SK-N-SH (cell line): ENCODE measurements around the gene DNAH7. TPM values are rescaled to one million over a fixed set of nuclear protein-coding genes. Genes with fewer than 3 reads are reported as not detected.

ENCODE experiments used
- CTCF ChIA-PET: fragments of 300-600, 350-600 bp; formaldehyde crosslinking; extraction: SDS; loops from one replicate; lab custom pipeline; 2021; lab: Yijun Ruan, JAX
- POLR2A ChIA-PET: fragments of 350-600 bp; sonication (Branson Sonifier 250); formaldehyde crosslinking; extraction: SDS; loops from one replicate; lab custom pipeline; 2020; ENCODE audit warnings: antibody characterized with exemption, inconsistent platforms; lab: Yijun Ruan, JAX
- DNase-seq: peaks from one replicate; pipeline ENCODE4 v3.0.0; 2012
- H2AFZ ChIP-seq: fragments of 200-600 bp; sonication (generic); 2 replicates; pipeline ENCODE4 v1.8.1; 2016; ENCODE audit warnings: antibody characterized with exemption, mild to moderate bottlenecking, low read depth
- H3F3A ChIP-seq: fragments of 200-600 bp; sonication (generic); replicated peaks from 2 replicates; pipeline ENCODE3; 2016; ENCODE audit warnings: antibody characterized with exemption, mild to moderate bottlenecking; ENCODE audit not compliant: insufficient read depth
- H3K27ac ChIP-seq, 2 experiments: fragments of 200-500 bp in 1 of 2; fragments of 200-600 bp in 1 of 2; sonication (Bioruptor generic) in 1 of 2; sonication (generic), shearing (Covaris generic) in 1 of 2; 2 replicates each; pipeline versions ENCODE4 v1.5.1 to v1.6.1; 2014 to 2016; ENCODE audit warnings: low read depth in 2 of 2, inconsistent platforms in 1 of 2, low read length in 1 of 2, mild to moderate bottlenecking in 1 of 2, mixed read lengths in 1 of 2
- H3K27me3 ChIP-seq: fragments of 200-600 bp; sonication (generic), shearing (Covaris generic); 2 replicates; pipeline ENCODE4 v1.6.1; 2016; ENCODE audit warnings: mixed run types; ENCODE audit not compliant: insufficient read depth
- H3K36me3 ChIP-seq, 2 experiments: fragments of 200-500 bp in 1 of 2; fragments of 200-600 bp in 1 of 2; sonication (Bioruptor generic) in 1 of 2; sonication (generic) in 1 of 2; replicated peaks in 1 of 2; 2 replicates each; pipeline versions ENCODE3 to v1.5.1; 2014 to 2016; ENCODE audit warnings: low read length in 1 of 2, mild to moderate bottlenecking in 1 of 2; ENCODE audit not compliant: insufficient read depth in 2 of 2, control insufficient read depth in 1 of 2
- H3K4me1 ChIP-seq, 2 experiments: fragments of 200-500 bp in 1 of 2; fragments of 200-600 bp in 1 of 2; sonication (Bioruptor generic) in 1 of 2; sonication (generic), shearing (Covaris generic) in 1 of 2; 2 replicates each; pipeline versions ENCODE4 v1.5.1 to v1.6.1; 2014 to 2016; ENCODE audit warnings: low read depth in 1 of 2, low read length in 1 of 2, mixed run types in 1 of 2; ENCODE audit not compliant: insufficient read depth in 2 of 2, control insufficient read depth in 1 of 2
- H3K4me2 ChIP-seq: fragments of 200-600 bp; sonication (generic), shearing (Covaris generic); 2 replicates; pipeline ENCODE4 v1.6.1; 2017; ENCODE audit warnings: mixed run types
- H3K4me3 ChIP-seq, 2 experiments: fragments of 200-500 bp in 1 of 2; fragments of 200-600 bp in 1 of 2; sonication (Bioruptor generic) in 1 of 2; sonication (generic), shearing (Covaris generic) in 1 of 2; 2 replicates each; pipeline versions ENCODE4 v1.5.1 to v1.8.1; 2014 to 2016; ENCODE audit warnings: low read depth in 2 of 2, inconsistent platforms in 1 of 2, low read length in 1 of 2, mild to moderate bottlenecking in 1 of 2, mixed read lengths in 1 of 2, moderate library complexity in 1 of 2
- H3K79me2 ChIP-seq: fragments of 200-600 bp; sonication (generic); 2 replicates; pipeline ENCODE4 v1.8.1; 2017; ENCODE audit warnings: mild to moderate bottlenecking; ENCODE audit not compliant: insufficient read depth
- H3K9ac ChIP-seq: fragments of 200-600 bp; sonication (generic); 2 replicates; pipeline ENCODE4 v1.6.1; 2017; ENCODE audit warnings: mixed run types
- H3K9me2 ChIP-seq: fragments of 200-600 bp; sonication (generic); 2 replicates; pipeline ENCODE4 v1.6.1; 2017; ENCODE audit warnings: mixed run types
- H3K9me3 ChIP-seq: fragments of 200-600 bp; sonication (generic); 2 replicates; pipeline ENCODE4 v1.6.1; 2017; ENCODE audit warnings: mixed run types, mild to moderate bottlenecking, moderate library complexity
- H4K20me1 ChIP-seq: fragments of 200-600 bp; sonication (generic); 2 replicates; pipeline ENCODE4 v1.6.1; 2017; ENCODE audit warnings: mild to moderate bottlenecking, mixed run types; ENCODE audit not compliant: insufficient read depth
- CHD2 ChIP-seq: fragments of 150-350 bp; IDR thresholded peaks from 2 replicates; pipeline ENCODE4 v1.6.1; 2018; ENCODE audit warnings: low read length; ENCODE audit not compliant: partially characterized antibody
- EP300 ChIP-seq, 2 experiments: IDR thresholded peaks; 2 replicates each; pipeline versions ENCODE4 v1.4.0 to v1.6.1; 2012; ENCODE audit warnings: borderline replicate concordance in 1 of 2, low read depth in 1 of 2, low read length in 1 of 2
- EZH2phosphoT487 ChIP-seq: fragments of 200-600 bp; sonication (generic); IDR thresholded peaks from 2 replicates; pipeline ENCODE4 v1.6.1; 2017; ENCODE audit warnings: low read depth, mixed run types, mild to moderate bottlenecking, antibody characterized with exemption, moderate library complexity, borderline replicate concordance
- FOSL2 ChIP-seq: IDR thresholded peaks from 2 replicates; pipeline ENCODE4 v1.4.0; 2012; ENCODE audit warnings: low read depth, mild to moderate bottlenecking, moderate library complexity, borderline replicate concordance
- FOXM1 ChIP-seq: IDR thresholded peaks from 2 replicates; pipeline ENCODE4 v1.4.0; 2012; ENCODE audit warnings: low read depth, mild to moderate bottlenecking
- GABPA ChIP-seq: IDR thresholded peaks from 2 replicates; pipeline ENCODE4 v1.4.0; 2012; ENCODE audit warnings: low read depth, mild to moderate bottlenecking
- SMC3 ChIP-seq: IDR thresholded peaks from 2 replicates; pipeline ENCODE4 v1.6.1; 2012; ENCODE audit warnings: low read depth, low read length, improper control_type of control experiment
- WGBS: methylation state at CpG from one replicate; pipeline ENCODE4 v1.1.6; 2017; ENCODE audit warnings: low lambda C conversion rate; 5-methylcytosine and 5-hydroxymethylcytosine counted together
- polyA plus RNA-seq, 3 experiments: library from polyadenylated mRNA; depleted of rRNA; stranded (reverse); fragments of >200 nt; gene quantifications; 2 replicates each; pipeline ENCODE4 v1.2.3, GENCODE V29; 2012
- TF ChIP-seq, protein P1 (sequence below): fragments of 150-350 bp; IDR thresholded peaks from 2 replicates; pipeline ENCODE4 v1.6.1; 2016; ENCODE audit warnings: mild to moderate bottlenecking, low read depth, low read length
- TF ChIP-seq, protein P2 (sequence below): IDR thresholded peaks from 2 replicates; pipeline ENCODE4; 2012

DNAH7 gene
- polyA plus RNA-seq, 1 of the 3 experiments (the other 2 are of a cell fraction) = 1.2 TPM

DNA sequence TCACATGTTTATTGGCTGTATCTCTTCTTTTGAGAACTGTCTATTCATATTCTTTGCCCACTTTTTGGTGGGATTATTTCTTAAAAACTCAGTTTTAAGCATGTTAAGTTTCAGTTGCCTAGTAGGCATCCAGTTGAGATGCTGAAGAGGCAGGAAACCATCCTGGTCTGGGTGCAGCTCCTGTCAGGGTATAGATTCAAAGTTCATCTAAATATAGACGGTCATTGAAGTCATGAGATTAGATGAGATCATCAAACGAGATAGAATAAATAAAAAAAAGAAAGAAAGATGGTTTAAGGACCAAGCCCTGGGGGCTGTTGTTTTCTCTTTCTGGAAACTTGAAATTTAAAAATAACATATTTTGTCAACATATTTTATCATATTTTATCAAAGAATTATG is 9.2 kb upstream of the DNAH7 start:
- H3K27me3 ChIP-seq = no peaks in the 10 kb centered on the region
- no peaks in the 10 kb centered on the region for H3K9me2 ChIP-seq
- H3K4me2 ChIP-seq = no peak overlapping the region
- no peaks in the 10 kb centered on the region for H3K4me1 ChIP-seq
- H3K9ac ChIP-seq = no peak overlapping the region
- CTCF ChIA-PET = interaction anchor here (0.6 to 3.7 kb wide), 58 partner anchors 8 to 1531 kb away, joined by 3 to 81 read pairs (median 4); partner anchors contain the start of genes DNAH7 and STK17B
- H4K20me1 ChIP-seq = no peaks in the 10 kb centered on the region
- POLR2A ChIA-PET = no interaction called here
- H2AFZ ChIP-seq = no peak overlapping the region; the same call in 1 of the 2 replicates
- H3K9me3 ChIP-seq = no peaks in the 10 kb centered on the region
- H3F3A ChIP-seq = peaks cover 7% of the 10 kb centered on the region
- TF ChIP-seq CHD2 = no peak
- TF ChIP-seq FOXM1 = no peak
- TF ChIP-seq GABPA = no peak
- TF ChIP-seq, protein P1, sequence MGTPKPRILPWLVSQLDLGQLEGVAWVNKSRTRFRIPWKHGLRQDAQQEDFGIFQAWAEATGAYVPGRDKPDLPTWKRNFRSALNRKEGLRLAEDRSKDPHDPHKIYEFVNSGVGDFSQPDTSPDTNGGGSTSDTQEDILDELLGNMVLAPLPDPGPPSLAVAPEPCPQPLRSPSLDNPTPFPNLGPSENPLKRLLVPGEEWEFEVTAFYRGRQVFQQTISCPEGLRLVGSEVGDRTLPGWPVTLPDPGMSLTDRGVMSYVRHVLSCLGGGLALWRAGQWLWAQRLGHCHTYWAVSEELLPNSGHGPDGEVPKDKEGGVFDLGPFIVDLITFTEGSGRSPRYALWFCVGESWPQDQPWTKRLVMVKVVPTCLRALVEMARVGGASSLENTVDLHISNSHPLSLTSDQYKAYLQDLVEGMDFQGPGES = no peak
- TF ChIP-seq EZH2phosphoT487 = no peak
- TF ChIP-seq EP300 (IDR thresholded peaks at IDR 0.05; ENCODE audit: borderline replicate concordance in 1 of 2, low read depth in 1 of 2, low read length in 1 of 2) = no peak
- no peak for TF ChIP-seq FOSL2
- no peaks in the 10 kb centered on the region for H3K36me3 ChIP-seq
- H3K79me2 ChIP-seq = no peaks in the 10 kb centered on the region
- no peak overlapping the region for H3K4me3 ChIP-seq
- WGBS = 29% methylated on average over 2 of the region's 2 CpGs
- peak overlapping the region in 1 of 2 experiments; percentile 64; a peak in 2 of 4 replicates for H3K27ac ChIP-seq
- DNase-seq = no peak

DNA sequence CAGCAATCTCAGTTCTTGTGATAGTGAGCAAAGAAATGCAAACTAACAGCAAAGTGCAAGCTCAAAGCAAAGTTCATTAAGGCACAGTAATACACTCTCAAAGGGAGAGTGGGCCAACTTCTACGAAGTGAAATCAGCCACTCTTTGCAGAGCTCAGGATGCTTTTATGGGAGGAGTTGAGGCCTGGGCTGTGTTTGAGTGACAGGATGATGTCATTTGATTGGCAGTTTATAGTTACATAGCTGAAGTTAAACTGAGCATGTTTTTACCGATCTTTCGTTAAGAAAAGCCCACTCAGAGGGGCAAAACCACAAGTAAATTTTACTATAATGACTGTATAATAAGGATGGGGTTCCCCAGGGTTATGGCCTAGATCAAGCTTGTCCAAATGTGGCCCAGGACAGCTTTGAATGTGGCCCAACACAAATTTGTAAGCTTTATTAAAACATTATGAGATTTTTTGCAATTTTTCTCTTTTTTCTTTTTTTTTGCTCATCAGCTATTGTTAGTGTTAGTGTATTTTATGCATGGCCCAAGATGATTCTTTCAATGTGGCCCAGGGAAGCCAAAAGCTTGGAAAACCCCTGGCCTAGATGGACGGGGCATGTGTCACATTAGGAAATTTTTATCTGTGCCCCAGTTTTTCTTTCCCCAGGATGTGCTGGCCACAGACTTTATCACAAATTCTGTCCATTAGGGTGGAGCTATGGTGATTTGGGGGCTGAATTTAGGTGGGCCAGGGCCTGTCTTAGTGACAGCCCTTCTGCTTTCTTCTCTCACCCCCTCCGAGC is 8.3 kb upstream of the DNAH7 start:
- DNase-seq = no peak
- H3K9me3 ChIP-seq = no peaks in the 10 kb centered on the region
- H3K36me3 ChIP-seq = no peaks in the 10 kb centered on the region
- no peak overlapping the region for H3K9ac ChIP-seq
- ChIA-PET CTCF (interaction anchor here (0.6 to 3.7 kb wide), 20 partner anchors 9 to 1335 kb away, joined by 3 to 81 read pairs (median 6); partner anchors contain the start of gene DNAH7), POLR2A (no interaction called here)
- H3K4me2 ChIP-seq = no peak overlapping the region
- H3K4me1 ChIP-seq = no peaks in the 10 kb centered on the region
- no peak overlapping the region for H3K4me3 ChIP-seq
- no peaks in the 10 kb centered on the region for H3K27me3 ChIP-seq
- no peaks in the 10 kb centered on the region for H4K20me1 ChIP-seq
- H3K79me2 ChIP-seq = no peaks in the 10 kb centered on the region
- WGBS = 75% methylated on average over 5 of the region's 5 CpGs
- H3K9me2 ChIP-seq = no peaks in the 10 kb centered on the region
- H3K27ac ChIP-seq = peak overlapping the region in 1 of 2 experiments; percentile 64; a peak in 1 of 4 replicates
- peaks cover 7% of the 10 kb centered on the region for H3F3A ChIP-seq
- H2AFZ ChIP-seq = no peak overlapping the region
- TF ChIP-seq, protein P2, sequence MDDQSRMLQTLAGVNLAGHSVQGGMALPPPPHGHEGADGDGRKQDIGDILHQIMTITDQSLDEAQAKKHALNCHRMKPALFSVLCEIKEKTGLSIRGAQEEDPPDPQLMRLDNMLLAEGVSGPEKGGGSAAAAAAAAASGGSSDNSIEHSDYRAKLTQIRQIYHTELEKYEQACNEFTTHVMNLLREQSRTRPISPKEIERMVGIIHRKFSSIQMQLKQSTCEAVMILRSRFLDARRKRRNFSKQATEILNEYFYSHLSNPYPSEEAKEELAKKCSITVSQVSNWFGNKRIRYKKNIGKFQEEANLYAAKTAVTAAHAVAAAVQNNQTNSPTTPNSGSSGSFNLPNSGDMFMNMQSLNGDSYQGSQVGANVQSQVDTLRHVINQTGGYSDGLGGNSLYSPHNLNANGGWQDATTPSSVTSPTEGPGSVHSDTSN = peak; percentile 83
- no peak for TF ChIP-seq SMC3
- TF ChIP-seq, all 33 proteins: peak for 1
